SKM-1 treated with dmso at 0.1 percent for 144 hours (cell line): ENCODE data around the gene ADA.
"Not testable (repeated sequence)": the region's sequence is repeated elsewhere in the genome, so short reads cannot be mapped to it uniquely, and the experiment has no call there.

ENCODE experiments used
- DNase-seq: peaks from one replicate; lab custom pipeline; 2025; ENCODE audit not compliant: unreplicated experiment; lab: John Stamatoyannopoulos, UW

The ADA gene

GRCh38 chr20:44651684-44652423 lies at the start of gene ADA:
Gene ADA, minus strand, starts transcription at chr20:44651699. Its CDS starts 92 bp downstream, at chr20:44651607.
- no peak for DNase-seq

GRCh38 chr20:44700306-44700705 lies 48.8 kb upstream of the ADA start:
- DNase-seq = no peak

- no peak for DNase-seq
These were observed 46.9 kb upstream of the ADA start for GRCh38 chr20:44698351-44698750.

- not testable (repeated sequence) for DNase-seq
These were observed 45.5 kb upstream of the ADA start for GRCh38 chr20:44697041-44697440.

GRCh38 chr20:44696315-44696714 lies 44.8 kb upstream of the ADA start:
- DNase-seq = no peak

GRCh38 chr20:44695674-44696300 lies 44.3 kb upstream of the ADA start:
- DNase-seq = no peak

- DNase-seq = no peak
These were observed 43.8 kb upstream of the ADA start for GRCh38 chr20:44695295-44695673.

- no peak for DNase-seq
These were observed 42.7 kb upstream of the ADA start for GRCh38 chr20:44694159-44694558.

GRCh38 chr20:44693627-44694026 lies 42.1 kb upstream of the ADA start:
- no peak for DNase-seq

GRCh38 chr20:44692932-44693480 lies 41.5 kb upstream of the ADA start:
- DNase-seq = no peak

- no peak for DNase-seq
These were observed 40.2 kb upstream of the ADA start for GRCh38 chr20:44691424-44692423.

- DNase-seq = no peak
These were observed 39.4 kb upstream of the ADA start for GRCh38 chr20:44690781-44691423.

GRCh38 chr20:44689809-44690208 lies 38.3 kb upstream of the ADA start:
- DNase-seq = no peak

GRCh38 chr20:44688053-44688625 lies 36.6 kb upstream of the ADA start:
- no peak for DNase-seq

- DNase-seq = no peak
These were observed 35.4 kb upstream of the ADA start for GRCh38 chr20:44686934-44687333.

GRCh38 chr20:44684047-44684967 lies 32.8 kb upstream of the ADA start:
- DNase-seq = no peak

- DNase-seq = peak; percentile 55
These were observed 32.0 kb upstream of the ADA start for GRCh38 chr20:44683263-44684046.

- DNase-seq = no peak
These were observed 30.5 kb upstream of the ADA start for GRCh38 chr20:44681796-44682566.
